ENCODE measurements around the gene WDR72.
"Not testable (repeated sequence)": the region's sequence is repeated elsewhere in the genome, so short reads cannot be mapped to it uniquely, and the experiment has no call there.

WDR72 gene

DNA sequence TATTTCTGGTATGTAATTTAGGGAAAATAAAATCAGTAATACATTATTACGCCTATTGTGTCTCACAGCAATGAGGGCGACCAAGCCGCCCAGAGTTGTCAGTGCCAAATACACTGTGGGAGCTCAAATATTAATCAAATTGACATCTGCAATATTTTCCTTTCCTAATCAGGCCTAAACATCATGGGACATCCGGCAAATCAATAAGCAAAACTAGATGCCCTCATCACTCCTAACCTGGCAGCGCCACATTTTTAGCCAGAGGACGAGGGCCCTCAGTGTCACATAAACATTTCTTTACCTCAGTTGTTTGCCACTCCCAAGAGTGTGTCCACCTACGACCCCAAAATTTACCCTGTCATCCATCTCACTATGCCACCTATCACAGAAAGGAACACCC lies 64.1 kb downstream of the WDR72 start:
- peaks cover 0 to 9% of the 10 kb centered on the region in 2 donors for H3K4me1 ChIP-seq (ENCODE audit: control insufficient read depth in 1 of 2, insufficient read depth in 2 of 2, low read length in 2 of 2)
- no peaks in the 10 kb centered on the region for H3K36me3 ChIP-seq (ENCODE audit: control insufficient read depth in 1 of 2, insufficient read depth in 2 of 2, low read length in 2 of 2)
- H3K4me3 ChIP-seq (ENCODE audit: low read depth in 1 of 2, low read length in 2 of 2), result no peak overlapping the region
- no peak overlapping the region for H3K27ac ChIP-seq (ENCODE audit: low read length)
- no peaks in the 10 kb centered on the region for H3K27me3 ChIP-seq (ENCODE audit: low read depth, low read length)
- H3K9me3 ChIP-seq (ENCODE audit: control insufficient read depth in 1 of 2, low read length in 2 of 2), result no peaks in the 10 kb centered on the region

GRCh38 chr15:53694476-53694874 lies 65.0 kb downstream of the WDR72 start:
- Histone ChIP-seq H3K27ac (ENCODE audit: low read length) (no peak overlapping the region), H3K4me3 (ENCODE audit: low read depth in 1 of 2, low read length in 2 of 2) (no peak overlapping the region), H3K36me3 (ENCODE audit: control insufficient read depth in 1 of 2, insufficient read depth in 2 of 2, low read length in 2 of 2) (no peaks in the 10 kb centered on the region)

DNA sequence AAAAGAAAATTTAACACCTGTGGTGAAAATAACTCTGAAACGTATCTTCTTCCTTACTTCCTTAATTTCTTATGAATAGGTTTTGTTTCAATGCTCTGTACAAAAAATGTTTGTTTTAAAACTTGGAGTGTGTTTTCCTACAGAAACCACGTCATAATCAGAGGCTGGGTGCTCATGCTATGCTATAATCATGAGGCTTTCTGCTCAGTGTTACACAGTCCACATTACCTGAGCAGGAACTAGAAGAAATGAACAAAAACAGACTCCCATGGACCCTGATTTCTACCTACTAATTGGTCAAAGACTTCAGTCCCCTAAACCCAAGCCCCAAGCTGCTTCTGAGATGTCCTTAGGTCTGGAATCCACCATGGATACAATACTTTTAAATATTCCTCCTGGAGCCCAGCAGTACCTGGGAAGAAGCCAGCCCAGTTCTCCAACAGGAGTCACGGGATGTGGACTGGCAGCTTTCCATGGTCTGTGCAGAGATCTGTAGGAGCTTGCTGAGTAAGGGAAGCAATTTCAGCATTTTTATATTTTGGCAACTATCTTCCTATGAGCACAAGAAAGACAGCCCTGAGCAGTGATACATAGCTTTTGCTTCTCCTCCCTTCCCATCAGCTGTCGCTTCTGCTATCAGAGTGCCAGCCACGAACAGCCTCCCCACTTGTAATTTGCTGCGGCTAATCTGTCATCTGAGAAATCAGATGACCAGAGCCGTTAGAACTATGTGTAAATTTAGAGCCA lies 65.6 kb downstream of the WDR72 start:
- Histone ChIP-seq H3K27ac (ENCODE audit: low read length) (no peak overlapping the region), H3K36me3 (ENCODE audit: control insufficient read depth in 1 of 2, insufficient read depth in 2 of 2, low read length in 2 of 2) (no peaks in the 10 kb centered on the region), H3K4me1 (ENCODE audit: control insufficient read depth in 1 of 2, insufficient read depth in 2 of 2, low read length in 2 of 2) (peaks cover 0 to 9% of the 10 kb centered on the region in 2 donors), H3K9me3 (ENCODE audit: control insufficient read depth in 1 of 2, low read length in 2 of 2) (no peaks in the 10 kb centered on the region), H3K4me3 (ENCODE audit: low read depth in 1 of 2, low read length in 2 of 2) (no peak overlapping the region), H3K27me3 (ENCODE audit: low read depth, low read length) (no peaks in the 10 kb centered on the region)

More at GRCh38 chr15:53694476-53694874, 65.0 kb downstream of the WDR72 start:
- Histone ChIP-seq H3K4me1 (ENCODE audit: control insufficient read depth in 1 of 2, insufficient read depth in 2 of 2, low read length in 2 of 2) (peaks cover 0 to 9% of the 10 kb centered on the region in 2 donors), H3K9me3 (ENCODE audit: control insufficient read depth in 1 of 2, low read length in 2 of 2) (no peaks in the 10 kb centered on the region), H3K27me3 (ENCODE audit: low read depth, low read length) (no peaks in the 10 kb centered on the region)

DNA sequence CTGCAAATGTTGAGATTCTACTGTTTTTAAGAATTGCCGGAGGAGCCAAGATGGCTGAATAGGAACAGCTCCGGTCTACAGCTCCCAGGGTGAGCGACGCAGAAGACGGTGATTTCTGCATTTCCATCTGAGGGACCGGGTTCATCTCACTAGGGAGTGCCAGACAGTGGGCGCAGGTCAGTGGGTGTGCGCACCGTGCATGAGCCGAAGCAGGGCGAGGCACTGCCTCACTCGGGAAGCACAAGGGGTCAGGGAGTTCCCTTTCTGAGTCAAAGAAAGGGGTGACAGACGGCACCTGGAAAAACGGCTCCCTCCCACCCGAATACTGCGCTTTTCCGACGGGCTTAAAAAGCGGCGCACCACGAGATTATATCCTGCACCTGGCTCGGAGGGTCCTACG lies 75.3 kb downstream of the WDR72 start:
- not testable (repeated sequence) for H3K36me3 ChIP-seq (ENCODE audit: control insufficient read depth in 1 of 2, insufficient read depth in 2 of 2, low read length in 2 of 2); H3K4me1 ChIP-seq (ENCODE audit: control insufficient read depth in 1 of 2, insufficient read depth in 2 of 2, low read length in 2 of 2); H3K27ac ChIP-seq (ENCODE audit: low read length); H3K4me3 ChIP-seq (ENCODE audit: low read depth in 1 of 2, low read length in 2 of 2); H3K9me3 ChIP-seq (ENCODE audit: control insufficient read depth in 1 of 2, low read length in 2 of 2); H3K27me3 ChIP-seq (ENCODE audit: low read depth, low read length)

DNA sequence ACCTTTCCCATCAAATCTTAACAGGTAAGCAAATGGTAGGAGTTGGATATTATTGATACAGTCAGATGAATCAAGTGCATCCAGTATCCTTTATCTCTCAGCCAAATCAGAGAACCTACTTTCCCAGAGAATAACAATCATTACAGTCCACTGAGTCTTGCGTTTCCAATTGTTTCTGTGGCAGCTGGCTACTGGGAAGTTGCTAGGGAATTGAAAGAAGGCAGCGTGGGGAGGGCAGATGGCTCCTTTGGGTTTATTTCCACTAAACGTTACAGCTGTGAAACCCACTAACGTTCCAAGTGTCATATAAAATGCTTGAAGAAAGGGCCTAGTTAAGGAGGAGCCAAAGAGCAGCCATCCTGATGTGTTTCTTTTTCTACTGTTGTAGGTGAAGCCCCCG lies 78.4 kb downstream of the WDR72 start:
- Histone ChIP-seq H3K9me3 (ENCODE audit: control insufficient read depth in 1 of 2, low read length in 2 of 2) (no peaks in the 10 kb centered on the region), H3K27me3 (ENCODE audit: low read depth, low read length) (no peaks in the 10 kb centered on the region), H3K4me1 (ENCODE audit: control insufficient read depth in 1 of 2, insufficient read depth in 2 of 2, low read length in 2 of 2) (no peaks in the 10 kb centered on the region), H3K36me3 (ENCODE audit: control insufficient read depth in 1 of 2, insufficient read depth in 2 of 2, low read length in 2 of 2) (no peaks in the 10 kb centered on the region), H3K27ac (ENCODE audit: low read length) (no peak overlapping the region), H3K4me3 (ENCODE audit: low read depth in 1 of 2, low read length in 2 of 2) (no peak overlapping the region)

DNA sequence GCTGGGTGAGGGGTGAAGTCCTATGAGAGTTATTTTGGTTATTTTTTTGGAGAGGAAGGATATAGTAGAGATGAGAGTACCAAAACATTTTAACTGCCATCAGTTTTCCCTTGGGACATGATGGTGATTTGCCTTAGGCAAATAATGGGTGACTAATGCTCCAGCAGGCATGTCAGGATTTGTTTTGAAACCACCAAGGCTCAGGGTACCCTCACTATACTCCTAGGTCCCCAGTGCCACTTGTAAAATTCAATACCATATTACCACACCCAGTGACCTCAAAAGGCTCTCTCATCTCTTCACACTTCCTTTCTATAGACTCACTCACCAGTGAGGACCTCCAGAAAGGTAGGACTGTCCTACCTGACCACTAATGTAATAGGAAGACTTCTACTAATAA lies 83.6 kb downstream of the WDR72 start:
- Histone ChIP-seq H3K9me3 (ENCODE audit: control insufficient read depth in 1 of 2, low read length in 2 of 2) (no peaks in the 10 kb centered on the region), H3K4me1 (ENCODE audit: control insufficient read depth in 1 of 2, insufficient read depth in 2 of 2, low read length in 2 of 2) (no peaks in the 10 kb centered on the region), H3K4me3 (ENCODE audit: low read depth in 1 of 2, low read length in 2 of 2) (no peak overlapping the region), H3K36me3 (ENCODE audit: control insufficient read depth in 1 of 2, insufficient read depth in 2 of 2, low read length in 2 of 2) (no peaks in the 10 kb centered on the region), H3K27me3 (ENCODE audit: low read depth, low read length) (no peaks in the 10 kb centered on the region), H3K27ac (ENCODE audit: low read length) (no peak overlapping the region)

DNA sequence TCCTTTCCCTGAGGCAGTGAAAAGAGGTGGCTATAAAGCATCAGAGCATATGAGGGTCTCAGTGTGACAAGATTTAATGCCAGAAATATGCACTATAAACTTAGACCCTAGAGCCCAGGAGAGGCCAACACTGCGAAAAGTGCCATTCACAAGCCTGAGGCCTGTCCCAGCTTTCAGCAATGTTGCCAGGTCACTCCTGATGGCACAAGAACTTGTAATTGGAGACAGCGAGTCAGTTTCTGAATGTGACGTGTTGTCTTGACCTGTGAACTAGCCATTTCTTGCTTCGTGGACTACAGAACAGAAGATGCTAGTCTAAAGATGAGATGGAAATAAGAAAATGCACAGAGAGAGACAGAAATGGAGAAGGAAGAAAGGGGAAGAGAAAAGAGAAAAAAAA lies 87.9 kb downstream of the WDR72 start:
- Histone ChIP-seq H3K4me3 (ENCODE audit: low read depth in 1 of 2, low read length in 2 of 2) (no peak overlapping the region), H3K9me3 (ENCODE audit: control insufficient read depth in 1 of 2, low read length in 2 of 2) (no peaks in the 10 kb centered on the region), H3K27me3 (ENCODE audit: low read depth, low read length) (no peaks in the 10 kb centered on the region), H3K4me1 (ENCODE audit: control insufficient read depth in 1 of 2, insufficient read depth in 2 of 2, low read length in 2 of 2) (no peaks in the 10 kb centered on the region), H3K27ac (ENCODE audit: low read length) (no peak overlapping the region), H3K36me3 (ENCODE audit: control insufficient read depth in 1 of 2, insufficient read depth in 2 of 2, low read length in 2 of 2) (no peaks in the 10 kb centered on the region)

GRCh38 chr15:53670701-53671100 lies 88.8 kb downstream of the WDR72 start:
- no peaks in the 10 kb centered on the region for H3K27me3 ChIP-seq (ENCODE audit: low read depth, low read length)
- H3K4me1 ChIP-seq (ENCODE audit: control insufficient read depth in 1 of 2, insufficient read depth in 2 of 2, low read length in 2 of 2), result no peaks in the 10 kb centered on the region
- no peaks in the 10 kb centered on the region for H3K9me3 ChIP-seq (ENCODE audit: control insufficient read depth in 1 of 2, low read length in 2 of 2)
- no peaks in the 10 kb centered on the region for H3K36me3 ChIP-seq (ENCODE audit: control insufficient read depth in 1 of 2, insufficient read depth in 2 of 2, low read length in 2 of 2)
- no peak overlapping the region for H3K27ac ChIP-seq (ENCODE audit: low read length)
- H3K4me3 ChIP-seq (ENCODE audit: low read depth in 1 of 2, low read length in 2 of 2), result no peak overlapping the region

DNA sequence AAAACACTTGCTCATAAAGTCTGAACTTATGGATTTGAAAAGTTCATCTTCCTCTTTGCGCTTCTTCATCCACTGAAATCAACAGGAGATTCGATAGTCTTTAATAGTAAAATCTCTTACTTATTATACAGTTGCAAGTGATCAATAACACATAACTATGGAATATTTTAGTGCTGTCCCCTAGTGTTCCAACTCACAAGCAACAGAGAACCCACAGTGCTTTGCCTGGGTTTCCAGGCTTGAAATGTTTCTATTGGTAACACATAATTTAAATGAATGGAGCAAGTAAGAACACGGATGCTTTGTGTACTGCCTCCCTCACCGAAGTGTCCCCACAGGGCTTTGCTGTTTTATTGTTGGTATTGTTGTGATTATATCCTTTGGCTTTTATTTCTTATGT lies 93.5 kb downstream of the WDR72 start:
- Histone ChIP-seq H3K27me3 (ENCODE audit: low read depth, low read length) (no peaks in the 10 kb centered on the region), H3K9me3 (ENCODE audit: control insufficient read depth in 1 of 2, low read length in 2 of 2) (no peaks in the 10 kb centered on the region), H3K4me3 (ENCODE audit: low read depth in 1 of 2, low read length in 2 of 2) (no peak overlapping the region), H3K36me3 (ENCODE audit: control insufficient read depth in 1 of 2, insufficient read depth in 2 of 2, low read length in 2 of 2) (no peaks in the 10 kb centered on the region), H3K4me1 (ENCODE audit: control insufficient read depth in 1 of 2, insufficient read depth in 2 of 2, low read length in 2 of 2) (no peaks in the 10 kb centered on the region), H3K27ac (ENCODE audit: low read length) (no peak overlapping the region)

GRCh38 chr15:53658827-53659555 lies 100.5 kb downstream of the WDR72 start:
- H3K4me3 ChIP-seq (ENCODE audit: low read depth in 1 of 2, low read length in 2 of 2), result no peak overlapping the region
- H3K27ac ChIP-seq (ENCODE audit: low read length), result no peak overlapping the region
- H3K4me1 ChIP-seq (ENCODE audit: control insufficient read depth in 1 of 2, insufficient read depth in 2 of 2, low read length in 2 of 2), result no peaks in the 10 kb centered on the region
- no peaks in the 10 kb centered on the region for H3K36me3 ChIP-seq (ENCODE audit: control insufficient read depth in 1 of 2, insufficient read depth in 2 of 2, low read length in 2 of 2)
- H3K27me3 ChIP-seq (ENCODE audit: low read depth, low read length), result no peaks in the 10 kb centered on the region
- no peaks in the 10 kb centered on the region for H3K9me3 ChIP-seq (ENCODE audit: control insufficient read depth in 1 of 2, low read length in 2 of 2)

GRCh38 chr15:53658255-53658654 lies 101.2 kb downstream of the WDR72 start:
- H3K27ac ChIP-seq (ENCODE audit: low read length), result no peak overlapping the region

More at GRCh38 chr15:53658255-53658654, 101.2 kb downstream of the WDR72 start:
- Histone ChIP-seq H3K9me3 (ENCODE audit: control insufficient read depth in 1 of 2, low read length in 2 of 2) (no peaks in the 10 kb centered on the region), H3K4me1 (ENCODE audit: control insufficient read depth in 1 of 2, insufficient read depth in 2 of 2, low read length in 2 of 2) (no peaks in the 10 kb centered on the region), H3K27me3 (ENCODE audit: low read depth, low read length) (no peaks in the 10 kb centered on the region), H3K4me3 (ENCODE audit: low read depth in 1 of 2, low read length in 2 of 2) (no peak overlapping the region), H3K36me3 (ENCODE audit: control insufficient read depth in 1 of 2, insufficient read depth in 2 of 2, low read length in 2 of 2) (no peaks in the 10 kb centered on the region)
